Subcutaneous abdominal adipose tissue (tissue), 5 donors: ENCODE results near the gene AGAP3.

Experiments used
- H3K27ac ChIP-seq: one replicate; pipeline ENCODE4 v1.7.0; 2013; ENCODE audit warnings: low read depth, mild to moderate bottlenecking, inconsistent platforms, low read length, moderate library complexity
- H3K27me3 ChIP-seq, 5 donors: one replicate each; pipeline ENCODE4 v1.7.0; 2013; ENCODE audit warnings: low read length in 5 of 5, inconsistent platforms in 1 of 5; ENCODE audit not compliant: control insufficient read depth in 5 of 5, insufficient read depth in 4 of 5
- H3K36me3 ChIP-seq, 5 donors: one replicate each; pipeline ENCODE4 v1.7.0; 2013; ENCODE audit warnings: low read length in 5 of 5; ENCODE audit not compliant: control insufficient read depth in 5 of 5, insufficient read depth in 5 of 5
- H3K4me1 ChIP-seq, 5 donors: one replicate each; pipeline ENCODE4 v1.7.0; 2013; ENCODE audit warnings: low read length in 5 of 5, mild to moderate bottlenecking in 3 of 5, moderate library complexity in 1 of 5; ENCODE audit not compliant: control insufficient read depth in 5 of 5, insufficient read depth in 5 of 5
- H3K4me3 ChIP-seq, 5 donors: one replicate each; pipeline ENCODE4 v1.7.0; 2013; ENCODE audit warnings: low read length in 5 of 5, low read depth in 1 of 5
- H3K9ac ChIP-seq, 5 donors: one replicate each; pipeline ENCODE4 v1.7.0; 2013; ENCODE audit warnings: low read length in 5 of 5, mild to moderate bottlenecking in 4 of 5, moderate library complexity in 3 of 5
- H3K9me3 ChIP-seq, 5 donors: one replicate each; pipeline ENCODE4 v1.7.0; 2013; ENCODE audit warnings: low read length in 5 of 5; ENCODE audit not compliant: control insufficient read depth in 5 of 5
- donor health status: healthy.
- donor health status: healthy.
- donor health status: healthy.
- donor health status: healthy.
- donor health status: healthy.

AGAP3 gene

DNA sequence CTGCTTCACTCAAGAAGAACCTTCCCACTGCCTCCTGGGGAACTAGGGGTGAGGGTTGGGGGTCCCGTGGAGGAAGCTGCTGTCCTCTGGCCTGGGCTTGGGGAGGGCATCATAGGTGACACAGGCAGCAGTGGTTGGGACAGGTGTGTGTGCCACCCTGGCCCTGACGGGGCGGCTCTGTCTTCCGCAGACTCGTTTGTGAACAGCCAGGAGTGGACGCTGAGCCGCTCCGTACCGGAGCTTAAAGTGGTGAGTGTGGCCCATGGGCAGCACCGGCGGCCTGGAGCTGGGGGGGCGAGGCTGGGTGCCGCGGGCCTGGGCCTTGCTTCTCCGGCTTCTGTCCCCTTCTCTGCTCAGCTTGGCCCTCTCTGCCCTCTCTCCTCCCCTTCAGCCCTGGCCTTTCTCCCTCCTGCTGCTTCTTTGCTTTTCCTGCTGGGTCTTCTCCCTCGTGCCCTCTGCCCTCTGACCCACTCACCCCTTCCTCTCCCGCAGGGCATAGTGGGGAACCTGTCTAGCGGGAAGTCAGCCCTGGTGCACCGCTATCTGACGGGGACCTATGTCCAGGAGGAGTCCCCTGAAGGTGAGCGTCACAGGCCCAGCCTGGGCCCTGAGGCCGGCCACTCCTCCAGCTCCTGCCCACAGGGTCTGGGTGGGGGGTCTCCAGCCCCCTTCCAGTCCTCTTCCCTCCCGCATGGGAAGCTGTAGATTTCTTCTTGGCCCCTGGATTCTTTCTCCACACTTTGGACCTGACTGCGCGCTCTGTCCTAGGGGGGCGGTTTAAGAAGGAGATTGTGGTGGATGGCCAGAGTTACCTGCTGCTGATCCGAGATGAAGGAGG, 30.5 kb downstream of the AGAP3 start:
- Histone ChIP-seq H3K9me3 (no peaks in the 10 kb centered on the region), H3K4me3 (no peak overlapping the region), H3K27ac (no peak overlapping the region), H3K36me3 (peaks cover 0 to 55% (median 49%) of the 10 kb centered on the region in 5 donors), H3K9ac (no peak overlapping the region), H3K4me1 (peaks cover 0 to 11% (median 3%) of the 10 kb centered on the region in 5 donors), H3K27me3 (no peaks in the 10 kb centered on the region)

GRCh38 chr7:151117565-151117964, 31.3 kb downstream of the AGAP3 start:
- Histone ChIP-seq H3K9ac (no peak overlapping the region), H3K36me3 (peaks cover 0 to 63% (median 53%) of the 10 kb centered on the region in 5 donors), H3K4me3 (no peak overlapping the region), H3K4me1 (peaks cover 0 to 11% (median 3%) of the 10 kb centered on the region in 5 donors), H3K27ac (no peak overlapping the region), H3K27me3 (no peaks in the 10 kb centered on the region), H3K9me3 (no peaks in the 10 kb centered on the region)

DNA sequence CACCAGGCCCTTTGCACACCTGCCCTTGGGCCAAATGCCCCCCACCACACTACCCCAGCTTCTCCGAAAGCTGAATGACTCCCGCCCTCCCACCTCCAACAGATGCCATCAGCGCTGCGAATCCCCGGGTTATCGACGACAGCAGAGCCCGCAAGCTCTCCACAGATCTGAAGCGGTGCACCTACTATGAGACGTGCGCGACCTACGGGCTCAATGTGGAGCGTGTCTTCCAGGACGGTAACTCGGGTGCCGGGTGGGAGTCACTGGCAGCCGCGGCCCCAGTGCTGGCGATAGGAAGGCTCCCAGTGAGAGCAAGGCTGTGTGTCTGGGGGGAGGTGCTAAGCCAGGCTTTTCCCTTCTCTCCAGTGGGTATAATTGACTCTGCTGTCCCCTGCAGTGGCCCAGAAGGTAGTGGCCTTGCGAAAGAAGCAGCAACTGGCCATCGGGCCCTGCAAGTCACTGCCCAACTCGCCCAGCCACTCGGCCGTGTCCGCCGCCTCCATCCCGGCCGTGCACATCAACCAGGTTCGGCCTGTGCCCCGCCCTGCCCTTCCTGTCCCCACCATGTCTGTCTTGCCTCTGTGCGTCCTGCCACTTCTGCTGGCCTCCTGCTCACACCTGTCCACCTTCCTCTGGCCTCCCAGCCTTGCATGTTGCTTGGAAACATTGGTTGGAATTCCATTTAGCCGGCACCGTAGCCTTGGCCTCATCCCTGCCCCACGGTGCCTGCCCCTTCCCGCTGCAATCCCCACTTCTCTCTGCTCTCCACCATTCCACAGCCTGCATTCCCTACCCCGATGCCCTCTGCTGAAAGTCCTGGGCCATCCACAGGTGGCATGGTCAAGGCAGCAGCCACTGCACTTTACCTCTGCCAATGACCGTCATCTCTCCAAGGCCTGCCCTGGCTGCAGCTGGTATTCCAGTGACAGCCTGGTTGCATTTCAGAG, 32.1 kb downstream of the AGAP3 start:
- peaks cover 0 to 71% (median 59%) of the 10 kb centered on the region in 5 donors for H3K36me3 ChIP-seq

GRCh38 chr7:151119055-151119415, 32.8 kb downstream of the AGAP3 start:
- no peaks in the 10 kb centered on the region for H3K27me3 ChIP-seq
- H3K9me3 ChIP-seq: no peaks in the 10 kb centered on the region
- H3K9ac ChIP-seq: no peak overlapping the region
- peaks cover 0 to 75% (median 64%) of the 10 kb centered on the region in 5 donors for H3K36me3 ChIP-seq
- no peak overlapping the region for H3K27ac ChIP-seq
- H3K4me1 ChIP-seq: peaks cover 0 to 11% (median 3%) of the 10 kb centered on the region in 5 donors
- no peak overlapping the region for H3K4me3 ChIP-seq

More for the DNA sequence above, 32.1 kb downstream of the AGAP3 start:
- Histone ChIP-seq H3K27me3 (no peaks in the 10 kb centered on the region), H3K9me3 (no peaks in the 10 kb centered on the region), H3K4me1 (peaks cover 0 to 11% (median 3%) of the 10 kb centered on the region in 5 donors), H3K27ac (no peak overlapping the region), H3K4me3 (no peak overlapping the region), H3K9ac (no peak overlapping the region)

DNA sequence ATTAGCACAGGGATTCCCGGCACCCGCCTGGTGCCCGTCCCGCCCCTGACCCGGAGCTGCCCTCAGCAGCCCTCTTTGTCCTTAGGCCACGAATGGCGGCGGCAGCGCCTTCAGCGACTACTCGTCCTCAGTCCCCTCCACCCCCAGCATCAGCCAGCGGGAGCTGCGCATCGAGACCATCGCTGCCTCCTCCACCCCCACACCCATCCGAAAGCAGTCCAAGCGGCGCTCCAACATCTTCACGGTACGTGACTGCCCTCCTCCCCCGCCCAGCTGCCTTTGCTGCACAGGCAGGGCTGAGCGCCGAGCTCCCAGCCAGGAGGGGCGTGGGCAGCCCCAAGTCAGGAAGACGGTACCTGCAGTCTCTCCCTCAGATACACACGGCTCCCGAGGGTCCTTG, 33.6 kb downstream of the AGAP3 start:
- H3K27ac ChIP-seq: no peak overlapping the region
- peaks cover 0 to 84% (median 68%) of the 10 kb centered on the region in 5 donors for H3K36me3 ChIP-seq
- no peak overlapping the region for H3K9ac ChIP-seq
- peaks cover 0 to 7% (median 3%) of the 10 kb centered on the region in 5 donors for H3K4me1 ChIP-seq
- no peaks in the 10 kb centered on the region for H3K27me3 ChIP-seq
- no peaks in the 10 kb centered on the region for H3K9me3 ChIP-seq
- no peak overlapping the region for H3K4me3 ChIP-seq

- Histone ChIP-seq H3K4me3 (no peak overlapping the region), H3K4me1 (peaks cover 0 to 12% (median 9%) of the 10 kb centered on the region in 5 donors), H3K27me3 (no peaks in the 10 kb centered on the region), H3K36me3 (peaks cover 0 to 90% (median 68%) of the 10 kb centered on the region in 5 donors), H3K9me3 (no peaks in the 10 kb centered on the region), H3K27ac (no peak overlapping the region), H3K9ac (no peak overlapping the region)
Observed at GRCh38 chr7:151120896-151121295, 34.6 kb downstream of the AGAP3 start.

- H3K4me1 ChIP-seq: peaks cover 0 to 11% (median 9%) of the 10 kb centered on the region in 5 donors
- no peak overlapping the region for H3K27ac ChIP-seq
- H3K36me3 ChIP-seq: peaks cover 0 to 88% (median 68%) of the 10 kb centered on the region in 5 donors
- H3K9me3 ChIP-seq: no peaks in the 10 kb centered on the region
- no peak overlapping the region for H3K9ac ChIP-seq
- H3K27me3 ChIP-seq: no peaks in the 10 kb centered on the region
- H3K4me3 ChIP-seq: no peak overlapping the region
Observed at GRCh38 chr7:151121380-151122170, 35.3 kb downstream of the AGAP3 start.

GRCh38 chr7:151122276-151122675, 36.0 kb downstream of the AGAP3 start:
- Histone ChIP-seq H3K27me3 (no peaks in the 10 kb centered on the region), H3K36me3 (peaks cover 0 to 89% (median 65%) of the 10 kb centered on the region in 5 donors), H3K4me1 (peaks cover 0 to 11% (median 9%) of the 10 kb centered on the region in 5 donors), H3K9ac (no peak overlapping the region), H3K4me3 (no peak overlapping the region), H3K27ac (no peak overlapping the region), H3K9me3 (no peaks in the 10 kb centered on the region)

GRCh38 chr7:151122796-151123157, 36.5 kb downstream of the AGAP3 start:
- H3K27me3 ChIP-seq: no peaks in the 10 kb centered on the region
- no peak overlapping the region for H3K4me3 ChIP-seq
- no peak overlapping the region for H3K9ac ChIP-seq
- H3K4me1 ChIP-seq: peaks cover 0 to 11% (median 9%) of the 10 kb centered on the region in 5 donors
- no peaks in the 10 kb centered on the region for H3K9me3 ChIP-seq
- H3K36me3 ChIP-seq: peaks cover 0 to 89% (median 63%) of the 10 kb centered on the region in 5 donors
- H3K27ac ChIP-seq: no peak overlapping the region
